WTC11 (cell line): ENCODE results near the gene SRD5A1. TPM values are rescaled to one million over a fixed set of nuclear protein-coding genes. Genes with fewer than 3 reads are reported as not detected.

Source experiments
- ATAC-seq: fragments of 200-7000 bp; cut with Tn5 transposase; 2 replicates; pipeline ENCODE4 v1.10.0; 2021; ENCODE audit warnings: mild to moderate bottlenecking, moderate library complexity
- CTCF ChIA-PET: fragments of 300-600 bp; sonication (Branson Sonifier 250); formaldehyde crosslinking; loops from one replicate; lab custom pipeline; 2021; ENCODE audit warnings: antibody characterized with exemption; lab: Charles Lee
- POLR2A ChIA-PET: fragments of 350-600 bp; sonication (Branson Sonifier 250); formaldehyde crosslinking; loops from one replicate; lab custom pipeline; 2021; ENCODE audit warnings: antibody characterized with exemption; lab: Charles Lee
- DNase-seq: peaks from one replicate; pipeline ENCODE4 v3.0.0; 2021; ENCODE audit warnings: low spot score
- H3K27ac Mint-ChIP-seq: 2 replicates; pipeline ENCODE4 v1.8.0; 2021; ENCODE audit warnings: mixed read lengths
- H3K27me3 Mint-ChIP-seq: 2 replicates; pipeline ENCODE4 v1.8.0; 2021; ENCODE audit warnings: low read depth, mild to moderate bottlenecking, moderate library complexity, mixed read lengths
- H3K36me3 Mint-ChIP-seq: 2 replicates; pipeline ENCODE4 v1.8.0; 2021; ENCODE audit warnings: mixed read lengths
- H3K4me1 Mint-ChIP-seq: 2 replicates; pipeline ENCODE4 v1.8.0; 2022; ENCODE audit warnings: mixed read lengths
- H3K4me3 Mint-ChIP-seq: 2 replicates; pipeline ENCODE4 v1.8.0; 2021; ENCODE audit warnings: mild to moderate bottlenecking, moderate library complexity, mixed read lengths
- H3K9me3 Mint-ChIP-seq: 2 replicates; pipeline ENCODE4 v1.8.0; 2021; ENCODE audit warnings: mixed read lengths
- CBFB ChIP-seq: sonication (generic); formaldehyde crosslinking; IDR thresholded peaks from 2 replicates; pipeline ENCODE4 v1.8.1; 2022; ENCODE audit warnings: mild to moderate bottlenecking, low read depth, missing genetic modification reagents
- FOXJ3 ChIP-seq: sonication (generic); formaldehyde crosslinking; IDR thresholded peaks from 2 replicates; pipeline ENCODE4 v1.9.0; 2021; ENCODE audit warnings: missing genetic modification reagents, mild to moderate bottlenecking, borderline replicate concordance
- FOXP1 ChIP-seq: sonication (generic); formaldehyde crosslinking; IDR thresholded peaks from 2 replicates; pipeline ENCODE4 v1.8.0; 2022; ENCODE audit warnings: missing genetic modification reagents, mild to moderate bottlenecking, moderate library complexity, borderline replicate concordance
- GRHL2 ChIP-seq: fragments of 250-450 bp; sonication (Bioruptor Pico); IDR thresholded peaks from 2 replicates; pipeline ENCODE4 v1.8.0; 2022; ENCODE audit warnings: mild to moderate bottlenecking, moderate library complexity; ENCODE audit not compliant: insufficient replicate concordance, severe bottlenecking
- HMGA2 ChIP-seq: fragments of 250-450 bp; sonication (Bioruptor Pico); IDR thresholded peaks from 2 replicates; pipeline ENCODE4 v1.4.0; 2021; ENCODE audit warnings: mild to moderate bottlenecking, moderate library complexity
- NFYB ChIP-seq: sonication (generic); formaldehyde crosslinking; conservative IDR thresholded peaks from 2 replicates; pipeline ENCODE4 v1.8.0; 2022; ENCODE audit warnings: low read depth, missing genetic modification reagents
- SMAD3 ChIP-seq: sonication (generic); formaldehyde crosslinking; IDR thresholded peaks from 2 replicates; pipeline ENCODE4 v1.8.0; 2022; ENCODE audit warnings: missing genetic modification reagents, mild to moderate bottlenecking, borderline replicate concordance
- TCF7 ChIP-seq: sonication (generic); formaldehyde crosslinking; IDR thresholded peaks from 2 replicates; pipeline ENCODE4 v1.8.0; 2022; ENCODE audit warnings: mild to moderate bottlenecking, low read depth, missing genetic modification reagents, moderate library complexity
- total RNA-seq: library from RNA; stranded (reverse); gene quantifications from 3 replicates; pipeline ENCODE4 v1.2.3, GENCODE V29; 2021
- TF ChIP-seq, protein P1 (sequence below): fragments of 250-450 bp; sonication (Bioruptor Pico); IDR thresholded peaks from 2 replicates; pipeline ENCODE4 v1.9.0; 2021; ENCODE audit warnings: mild to moderate bottlenecking, borderline replicate concordance
- TF ChIP-seq, protein P2 (sequence below): sonication (generic); formaldehyde crosslinking; IDR thresholded peaks from 2 replicates; pipeline ENCODE4 v1.8.0; 2022; ENCODE audit warnings: mild to moderate bottlenecking, missing genetic modification reagents
- TF ChIP-seq, protein P3 (sequence below): sonication (generic); formaldehyde crosslinking; IDR thresholded peaks from 2 replicates; pipeline ENCODE4 v1.8.1; 2022; ENCODE audit warnings: mild to moderate bottlenecking, moderate library complexity, missing genetic modification reagents
- TF ChIP-seq, protein P4 (sequence below): sonication (generic); formaldehyde crosslinking; IDR thresholded peaks from 2 replicates; pipeline ENCODE4 v1.8.1; 2023; ENCODE audit warnings: mild to moderate bottlenecking, missing genetic modification reagents
- TF ChIP-seq, protein P5 (sequence below): sonication (generic); formaldehyde crosslinking; IDR thresholded peaks from 2 replicates; pipeline ENCODE4 v1.8.1; 2022; ENCODE audit warnings: mild to moderate bottlenecking, missing genetic modification reagents, moderate library complexity, borderline replicate concordance
- TF ChIP-seq, protein P6 (sequence below): sonication (generic); formaldehyde crosslinking; IDR thresholded peaks from 2 replicates; pipeline ENCODE4 v1.8.1; 2023; ENCODE audit warnings: mild to moderate bottlenecking, moderate library complexity, missing genetic modification reagents
- TF ChIP-seq, protein P7 (sequence below): sonication (generic); formaldehyde crosslinking; IDR thresholded peaks from 2 replicates; pipeline ENCODE4 v1.8.1; 2023; ENCODE audit warnings: mild to moderate bottlenecking, missing genetic modification reagents, borderline replicate concordance

SRD5A1 gene
- total RNA-seq, 1 experiment from 2014 or later: 36.9 TPM

DNA sequence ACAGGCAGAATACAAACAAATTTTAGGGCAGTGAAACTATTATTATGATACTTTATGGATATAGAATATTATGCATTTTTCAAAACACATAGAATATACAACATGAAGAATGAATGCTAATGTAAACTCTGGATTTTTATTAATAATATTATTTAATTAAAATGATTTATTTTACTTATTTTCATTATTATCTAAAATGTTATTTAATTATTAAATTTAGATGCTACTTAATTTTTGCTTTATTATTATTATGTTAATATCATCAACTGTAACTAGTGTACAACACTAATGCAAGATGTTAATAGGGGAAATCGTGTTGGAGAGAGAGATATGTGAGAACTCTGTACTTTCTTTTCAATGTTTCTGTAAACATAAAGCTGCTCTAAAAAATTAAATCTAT is 40.7 kb downstream of the SRD5A1 start:
- Mint-ChIP-seq H3K4me1 (peaks cover under 1% of the 10 kb centered on the region; the same call in 1 of the 2 replicates), H3K27me3 (peaks cover 2% of the 10 kb centered on the region), H3K9me3 (peaks cover 43% of the 10 kb centered on the region), H3K4me3 (no peak overlapping the region), H3K36me3 (peaks cover 53% of the 10 kb centered on the region), H3K27ac (no peak overlapping the region)
- ATAC-seq: no peak
- no peak for DNase-seq
- no peak for TF ChIP-seq FOXP1 (CRISPR knock-in tag)
- peak; percentile 93 for TF ChIP-seq HMGA2 (CRISPR knock-in tag)
- no peak for TF ChIP-seq NFYB (CRISPR knock-in tag)
- TF ChIP-seq, protein P1, sequence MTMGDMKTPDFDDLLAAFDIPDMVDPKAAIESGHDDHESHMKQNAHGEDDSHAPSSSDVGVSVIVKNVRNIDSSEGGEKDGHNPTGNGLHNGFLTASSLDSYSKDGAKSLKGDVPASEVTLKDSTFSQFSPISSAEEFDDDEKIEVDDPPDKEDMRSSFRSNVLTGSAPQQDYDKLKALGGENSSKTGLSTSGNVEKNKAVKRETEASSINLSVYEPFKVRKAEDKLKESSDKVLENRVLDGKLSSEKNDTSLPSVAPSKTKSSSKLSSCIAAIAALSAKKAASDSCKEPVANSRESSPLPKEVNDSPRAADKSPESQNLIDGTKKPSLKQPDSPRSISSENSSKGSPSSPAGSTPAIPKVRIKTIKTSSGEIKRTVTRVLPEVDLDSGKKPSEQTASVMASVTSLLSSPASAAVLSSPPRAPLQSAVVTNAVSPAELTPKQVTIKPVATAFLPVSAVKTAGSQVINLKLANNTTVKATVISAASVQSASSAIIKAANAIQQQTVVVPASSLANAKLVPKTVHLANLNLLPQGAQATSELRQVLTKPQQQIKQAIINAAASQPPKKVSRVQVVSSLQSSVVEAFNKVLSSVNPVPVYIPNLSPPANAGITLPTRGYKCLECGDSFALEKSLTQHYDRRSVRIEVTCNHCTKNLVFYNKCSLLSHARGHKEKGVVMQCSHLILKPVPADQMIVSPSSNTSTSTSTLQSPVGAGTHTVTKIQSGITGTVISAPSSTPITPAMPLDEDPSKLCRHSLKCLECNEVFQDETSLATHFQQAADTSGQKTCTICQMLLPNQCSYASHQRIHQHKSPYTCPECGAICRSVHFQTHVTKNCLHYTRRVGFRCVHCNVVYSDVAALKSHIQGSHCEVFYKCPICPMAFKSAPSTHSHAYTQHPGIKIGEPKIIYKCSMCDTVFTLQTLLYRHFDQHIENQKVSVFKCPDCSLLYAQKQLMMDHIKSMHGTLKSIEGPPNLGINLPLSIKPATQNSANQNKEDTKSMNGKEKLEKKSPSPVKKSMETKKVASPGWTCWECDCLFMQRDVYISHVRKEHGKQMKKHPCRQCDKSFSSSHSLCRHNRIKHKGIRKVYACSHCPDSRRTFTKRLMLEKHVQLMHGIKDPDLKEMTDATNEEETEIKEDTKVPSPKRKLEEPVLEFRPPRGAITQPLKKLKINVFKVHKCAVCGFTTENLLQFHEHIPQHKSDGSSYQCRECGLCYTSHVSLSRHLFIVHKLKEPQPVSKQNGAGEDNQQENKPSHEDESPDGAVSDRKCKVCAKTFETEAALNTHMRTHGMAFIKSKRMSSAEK (CRISPR knock-in tag): no peak
- CTCF ChIA-PET: no interaction called here
- POLR2A ChIA-PET: no interaction called here

DNA sequence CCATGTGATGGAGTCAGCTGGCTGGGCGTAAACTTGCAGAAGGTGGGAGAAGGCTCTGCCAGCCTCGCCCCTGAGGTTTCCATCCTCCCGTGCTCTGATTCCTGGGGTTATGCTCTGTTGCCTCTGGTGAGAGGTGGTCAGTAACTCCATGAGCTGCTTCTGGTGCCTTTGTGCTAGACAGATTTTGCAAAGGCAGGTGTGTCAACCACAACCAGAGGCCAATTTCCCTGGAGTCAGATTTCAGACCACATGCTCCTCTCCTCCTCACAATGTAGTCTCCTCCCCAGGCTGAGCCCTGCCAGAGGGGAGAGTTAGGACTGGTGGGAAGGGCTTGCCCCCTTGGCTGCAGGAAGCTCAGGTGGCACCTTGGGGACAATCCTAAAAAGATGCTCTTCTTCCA is 41.2 kb downstream of the SRD5A1 start:
- TF ChIP-seq, protein P2, sequence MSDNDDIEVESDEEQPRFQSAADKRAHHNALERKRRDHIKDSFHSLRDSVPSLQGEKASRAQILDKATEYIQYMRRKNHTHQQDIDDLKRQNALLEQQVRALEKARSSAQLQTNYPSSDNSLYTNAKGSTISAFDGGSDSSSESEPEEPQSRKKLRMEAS (CRISPR knock-in tag): no peak
- TF ChIP-seq FOXJ3 (CRISPR knock-in tag) (no peak), TCF7 (CRISPR knock-in tag) (no peak), CBFB (CRISPR knock-in tag) (no peak), GRHL2 (CRISPR knock-in tag) (no peak)
- TF ChIP-seq, protein P3, sequence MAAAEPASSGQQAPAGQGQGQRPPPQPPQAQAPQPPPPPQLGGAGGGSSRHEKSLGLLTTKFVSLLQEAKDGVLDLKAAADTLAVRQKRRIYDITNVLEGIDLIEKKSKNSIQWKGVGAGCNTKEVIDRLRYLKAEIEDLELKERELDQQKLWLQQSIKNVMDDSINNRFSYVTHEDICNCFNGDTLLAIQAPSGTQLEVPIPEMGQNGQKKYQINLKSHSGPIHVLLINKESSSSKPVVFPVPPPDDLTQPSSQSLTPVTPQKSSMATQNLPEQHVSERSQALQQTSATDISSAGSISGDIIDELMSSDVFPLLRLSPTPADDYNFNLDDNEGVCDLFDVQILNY: no peak
- TF ChIP-seq, protein P4, sequence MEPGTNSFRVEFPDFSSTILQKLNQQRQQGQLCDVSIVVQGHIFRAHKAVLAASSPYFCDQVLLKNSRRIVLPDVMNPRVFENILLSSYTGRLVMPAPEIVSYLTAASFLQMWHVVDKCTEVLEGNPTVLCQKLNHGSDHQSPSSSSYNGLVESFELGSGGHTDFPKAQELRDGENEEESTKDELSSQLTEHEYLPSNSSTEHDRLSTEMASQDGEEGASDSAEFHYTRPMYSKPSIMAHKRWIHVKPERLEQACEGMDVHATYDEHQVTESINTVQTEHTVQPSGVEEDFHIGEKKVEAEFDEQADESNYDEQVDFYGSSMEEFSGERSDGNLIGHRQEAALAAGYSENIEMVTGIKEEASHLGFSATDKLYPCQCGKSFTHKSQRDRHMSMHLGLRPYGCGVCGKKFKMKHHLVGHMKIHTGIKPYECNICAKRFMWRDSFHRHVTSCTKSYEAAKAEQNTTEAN (CRISPR knock-in tag): no peak
- TF ChIP-seq, protein P5, sequence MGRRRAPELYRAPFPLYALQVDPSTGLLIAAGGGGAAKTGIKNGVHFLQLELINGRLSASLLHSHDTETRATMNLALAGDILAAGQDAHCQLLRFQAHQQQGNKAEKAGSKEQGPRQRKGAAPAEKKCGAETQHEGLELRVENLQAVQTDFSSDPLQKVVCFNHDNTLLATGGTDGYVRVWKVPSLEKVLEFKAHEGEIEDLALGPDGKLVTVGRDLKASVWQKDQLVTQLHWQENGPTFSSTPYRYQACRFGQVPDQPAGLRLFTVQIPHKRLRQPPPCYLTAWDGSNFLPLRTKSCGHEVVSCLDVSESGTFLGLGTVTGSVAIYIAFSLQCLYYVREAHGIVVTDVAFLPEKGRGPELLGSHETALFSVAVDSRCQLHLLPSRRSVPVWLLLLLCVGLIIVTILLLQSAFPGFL (CRISPR knock-in tag): no peak
- Mint-ChIP-seq H3K27me3 (peaks cover 2% of the 10 kb centered on the region), H3K27ac (no peak overlapping the region), H3K9me3 (peaks cover 43% of the 10 kb centered on the region), H3K4me1 (no peaks in the 10 kb centered on the region), H3K4me3 (no peak overlapping the region), H3K36me3 (peaks cover 53% of the 10 kb centered on the region)
- ATAC-seq: no peak
- no peak for DNase-seq
- ChIA-PET POLR2A (no interaction called here), CTCF (no interaction called here)

DNA sequence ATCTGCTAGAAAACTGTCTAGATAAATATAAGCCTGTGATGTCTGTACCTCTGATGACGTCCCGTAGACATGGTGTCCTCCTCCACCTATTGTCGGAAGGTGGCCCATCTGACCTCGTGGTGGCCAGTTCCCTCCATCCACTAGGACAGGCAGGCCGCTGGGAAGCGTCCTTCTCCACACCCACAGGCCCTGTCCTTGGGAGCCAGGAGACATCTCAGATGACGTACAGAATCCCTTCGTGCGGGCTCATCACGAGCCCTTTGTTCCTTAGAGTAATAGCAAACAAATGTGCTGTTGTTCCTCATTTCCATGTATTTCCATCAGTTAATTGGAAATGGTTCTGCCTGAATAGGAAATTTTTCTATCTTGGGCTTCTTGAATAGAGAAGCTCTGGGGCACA is 41.6 kb downstream of the SRD5A1 start:
- peaks cover 7% of the 10 kb centered on the region for H3K27me3 Mint-ChIP-seq
- H3K9me3 Mint-ChIP-seq: peaks cover 43% of the 10 kb centered on the region
- POLR2A ChIA-PET: no interaction called here
- ATAC-seq: no peak
- no peak for DNase-seq
- H3K4me3 Mint-ChIP-seq: no peak overlapping the region
- H3K4me1 Mint-ChIP-seq: no peaks in the 10 kb centered on the region
- no peak overlapping the region for H3K27ac Mint-ChIP-seq
- CTCF ChIA-PET: no interaction called here
- H3K36me3 Mint-ChIP-seq: peaks cover 53% of the 10 kb centered on the region
- TF ChIP-seq GRHL2 (CRISPR knock-in tag): no peak
- TF ChIP-seq, protein P6, sequence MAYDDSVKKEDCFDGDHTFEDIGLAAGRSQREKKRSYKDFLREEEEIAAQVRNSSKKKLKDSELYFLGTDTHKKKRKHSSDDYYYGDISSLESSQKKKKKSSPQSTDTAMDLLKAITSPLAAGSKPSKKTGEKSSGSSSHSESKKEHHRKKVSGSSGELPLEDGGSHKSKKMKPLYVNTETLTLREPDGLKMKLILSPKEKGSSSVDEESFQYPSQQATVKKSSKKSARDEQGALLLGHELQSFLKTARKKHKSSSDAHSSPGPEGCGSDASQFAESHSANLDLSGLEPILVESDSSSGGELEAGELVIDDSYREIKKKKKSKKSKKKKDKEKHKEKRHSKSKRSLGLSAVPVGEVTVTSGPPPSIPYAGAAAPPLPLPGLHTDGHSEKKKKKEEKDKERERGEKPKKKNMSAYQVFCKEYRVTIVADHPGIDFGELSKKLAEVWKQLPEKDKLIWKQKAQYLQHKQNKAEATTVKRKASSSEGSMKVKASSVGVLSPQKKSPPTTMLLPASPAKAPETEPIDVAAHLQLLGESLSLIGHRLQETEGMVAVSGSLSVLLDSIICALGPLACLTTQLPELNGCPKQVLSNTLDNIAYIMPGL (CRISPR knock-in tag): no peak
- TF ChIP-seq SMAD3 (CRISPR knock-in tag): no peak
- TF ChIP-seq, protein P2 (CRISPR knock-in tag): no peak
- TF ChIP-seq, protein P7, sequence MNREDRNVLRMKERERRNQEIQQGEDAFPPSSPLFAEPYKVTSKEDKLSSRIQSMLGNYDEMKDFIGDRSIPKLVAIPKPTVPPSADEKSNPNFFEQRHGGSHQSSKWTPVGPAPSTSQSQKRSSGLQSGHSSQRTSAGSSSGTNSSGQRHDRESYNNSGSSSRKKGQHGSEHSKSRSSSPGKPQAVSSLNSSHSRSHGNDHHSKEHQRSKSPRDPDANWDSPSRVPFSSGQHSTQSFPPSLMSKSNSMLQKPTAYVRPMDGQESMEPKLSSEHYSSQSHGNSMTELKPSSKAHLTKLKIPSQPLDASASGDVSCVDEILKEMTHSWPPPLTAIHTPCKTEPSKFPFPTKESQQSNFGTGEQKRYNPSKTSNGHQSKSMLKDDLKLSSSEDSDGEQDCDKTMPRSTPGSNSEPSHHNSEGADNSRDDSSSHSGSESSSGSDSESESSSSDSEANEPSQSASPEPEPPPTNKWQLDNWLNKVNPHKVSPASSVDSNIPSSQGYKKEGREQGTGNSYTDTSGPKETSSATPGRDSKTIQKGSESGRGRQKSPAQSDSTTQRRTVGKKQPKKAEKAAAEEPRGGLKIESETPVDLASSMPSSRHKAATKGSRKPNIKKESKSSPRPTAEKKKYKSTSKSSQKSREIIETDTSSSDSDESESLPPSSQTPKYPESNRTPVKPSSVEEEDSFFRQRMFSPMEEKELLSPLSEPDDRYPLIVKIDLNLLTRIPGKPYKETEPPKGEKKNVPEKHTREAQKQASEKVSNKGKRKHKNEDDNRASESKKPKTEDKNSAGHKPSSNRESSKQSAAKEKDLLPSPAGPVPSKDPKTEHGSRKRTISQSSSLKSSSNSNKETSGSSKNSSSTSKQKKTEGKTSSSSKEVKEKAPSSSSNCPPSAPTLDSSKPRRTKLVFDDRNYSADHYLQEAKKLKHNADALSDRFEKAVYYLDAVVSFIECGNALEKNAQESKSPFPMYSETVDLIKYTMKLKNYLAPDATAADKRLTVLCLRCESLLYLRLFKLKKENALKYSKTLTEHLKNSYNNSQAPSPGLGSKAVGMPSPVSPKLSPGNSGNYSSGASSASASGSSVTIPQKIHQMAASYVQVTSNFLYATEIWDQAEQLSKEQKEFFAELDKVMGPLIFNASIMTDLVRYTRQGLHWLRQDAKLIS (CRISPR knock-in tag): no peak
